ENCODE measurements around the gene FAM117A.

DNA sequence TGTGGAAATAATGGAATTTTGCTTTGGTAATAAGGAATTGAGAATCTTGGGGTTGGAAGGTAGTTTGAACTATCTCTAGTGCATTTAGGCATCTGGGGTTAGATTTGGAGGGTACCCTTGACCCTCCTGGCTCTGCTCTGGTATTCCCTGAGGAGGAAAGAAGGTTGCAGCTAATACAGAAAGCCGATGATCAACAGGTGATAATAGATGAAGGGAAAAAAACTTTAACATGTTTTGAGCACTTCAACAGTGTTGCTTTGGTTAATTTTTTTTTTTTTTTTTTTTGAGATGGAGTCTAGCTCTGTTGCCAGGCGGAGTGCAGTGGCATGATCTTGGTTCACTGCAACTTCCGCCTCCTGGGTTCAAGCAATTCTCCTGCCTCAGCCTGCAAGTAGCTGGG, 29.4 kb upstream of the FAM117A start:
- TF ChIP-seq EP300 (IDR thresholded peaks at IDR 0.05) (no peak), POLR2A (IDR thresholded peaks at IDR 0.05) (no peak)

Measured in upper lobe of left lung (tissue), 4 donors.